CD4-positive, alpha-beta T cell treated with Interleukin-17A for 4 hours (primary cell): Measurements from ENCODE around the gene SLC26A5.
A peak's percentile ranks its signal among the peaks of the same experiment; 100 is the strongest.
"Not testable (repeated sequence)": the region's sequence is repeated elsewhere in the genome, so short reads cannot be mapped to it uniquely, and the experiment has no call there.

Experiments
- DNase-seq: peaks from one replicate; pipeline ENCODE4 v3.0.0-alpha.2; 2020; ENCODE audit warnings: mixed read lengths

The SLC26A5 gene, protein sequence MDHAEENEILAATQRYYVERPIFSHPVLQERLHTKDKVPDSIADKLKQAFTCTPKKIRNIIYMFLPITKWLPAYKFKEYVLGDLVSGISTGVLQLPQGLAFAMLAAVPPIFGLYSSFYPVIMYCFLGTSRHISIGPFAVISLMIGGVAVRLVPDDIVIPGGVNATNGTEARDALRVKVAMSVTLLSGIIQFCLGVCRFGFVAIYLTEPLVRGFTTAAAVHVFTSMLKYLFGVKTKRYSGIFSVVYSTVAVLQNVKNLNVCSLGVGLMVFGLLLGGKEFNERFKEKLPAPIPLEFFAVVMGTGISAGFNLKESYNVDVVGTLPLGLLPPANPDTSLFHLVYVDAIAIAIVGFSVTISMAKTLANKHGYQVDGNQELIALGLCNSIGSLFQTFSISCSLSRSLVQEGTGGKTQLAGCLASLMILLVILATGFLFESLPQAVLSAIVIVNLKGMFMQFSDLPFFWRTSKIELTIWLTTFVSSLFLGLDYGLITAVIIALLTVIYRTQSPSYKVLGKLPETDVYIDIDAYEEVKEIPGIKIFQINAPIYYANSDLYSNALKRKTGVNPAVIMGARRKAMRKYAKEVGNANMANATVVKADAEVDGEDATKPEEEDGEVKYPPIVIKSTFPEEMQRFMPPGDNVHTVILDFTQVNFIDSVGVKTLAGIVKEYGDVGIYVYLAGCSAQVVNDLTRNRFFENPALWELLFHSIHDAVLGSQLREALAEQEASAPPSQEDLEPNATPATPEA

DNA sequence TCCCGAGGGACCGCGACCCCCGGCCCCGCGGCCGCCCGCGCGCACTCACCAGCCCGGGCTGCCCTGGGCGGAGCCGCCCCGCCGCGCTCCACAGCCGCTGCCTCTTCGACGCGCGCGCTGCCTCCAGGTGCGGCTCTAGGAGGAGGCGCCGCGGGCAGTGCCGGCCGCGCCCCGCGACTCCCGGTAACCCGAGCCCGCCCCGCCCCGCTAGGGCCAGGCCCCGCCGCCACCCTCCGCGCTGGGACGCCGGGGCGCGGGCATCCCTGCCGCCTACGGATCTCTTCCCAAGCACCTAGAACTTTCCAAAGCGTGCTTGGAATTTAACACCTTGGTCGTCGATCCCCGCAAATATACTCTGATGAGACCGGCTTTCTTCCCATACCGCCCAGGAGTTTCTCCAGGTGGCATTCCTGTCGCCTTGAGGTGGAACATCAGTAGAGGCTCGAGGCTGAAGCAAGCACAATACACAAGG, at the start of gene SLC26A5:
Gene SLC26A5 (minus strand): TSS at position 159 of the 472 bp plus-strand sequence. CDS start 24,693 bp downstream, outside the sequence.
- no peak for DNase-seq

DNA sequence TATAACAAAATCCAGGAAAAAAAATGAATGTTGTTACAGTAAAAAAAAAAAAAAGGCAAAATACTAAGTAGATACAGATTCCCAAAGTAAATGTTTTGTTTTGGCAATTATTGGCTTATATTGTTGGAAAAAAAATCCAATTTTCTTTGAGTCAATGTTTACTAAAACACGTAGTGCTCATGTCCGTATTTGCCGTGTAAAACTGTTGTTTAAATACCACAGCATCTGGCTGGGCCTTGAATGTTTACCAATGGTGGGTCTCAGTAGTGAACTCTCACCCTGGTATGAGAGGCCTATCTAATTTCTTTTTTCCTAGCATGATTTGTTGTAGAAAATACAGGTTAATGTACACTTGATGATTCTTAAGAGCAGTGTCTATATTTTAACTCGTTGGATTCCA, 41.4 kb upstream of the SLC26A5 start:
- no peak for DNase-seq

DNA sequence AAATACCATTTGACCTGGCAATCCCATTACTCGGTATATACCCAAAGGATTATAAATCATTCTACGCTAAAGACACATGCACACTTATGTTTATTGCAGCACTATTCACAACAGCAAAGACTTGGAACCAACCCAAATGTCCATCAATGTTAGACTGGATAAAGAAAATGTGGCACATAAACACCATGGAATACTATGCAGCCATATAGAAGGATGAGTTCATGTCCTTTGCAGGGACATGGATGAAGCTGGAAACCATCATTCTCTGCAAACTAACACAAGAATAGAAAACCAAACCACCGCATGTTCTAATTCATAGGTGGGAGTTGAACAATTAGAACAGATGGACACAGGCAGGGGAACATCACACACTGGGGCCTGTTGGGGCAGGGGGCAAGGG, 40.9 kb upstream of the SLC26A5 start:
- DNase-seq: not testable (repeated sequence)

DNA sequence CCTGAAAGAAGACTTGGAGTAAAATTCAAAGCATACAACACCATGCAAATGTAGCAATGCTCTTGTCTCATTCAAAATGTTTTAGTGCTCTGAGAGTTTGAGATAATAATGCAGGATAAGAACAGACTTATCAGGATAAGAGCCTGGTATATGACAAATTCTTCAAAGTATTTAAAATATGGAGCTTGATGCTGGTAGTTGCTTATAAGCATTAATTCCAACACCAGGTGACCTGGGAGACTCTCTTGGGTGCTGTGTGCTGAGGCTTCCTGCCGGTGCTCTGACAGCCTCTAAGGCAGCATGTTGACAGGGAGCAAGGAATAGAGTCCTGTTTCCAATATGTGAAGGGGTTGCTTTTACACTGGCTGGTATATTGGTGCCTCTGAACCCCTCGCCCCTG, 34.8 kb upstream of the SLC26A5 start:
- DNase-seq: no peak

DNA sequence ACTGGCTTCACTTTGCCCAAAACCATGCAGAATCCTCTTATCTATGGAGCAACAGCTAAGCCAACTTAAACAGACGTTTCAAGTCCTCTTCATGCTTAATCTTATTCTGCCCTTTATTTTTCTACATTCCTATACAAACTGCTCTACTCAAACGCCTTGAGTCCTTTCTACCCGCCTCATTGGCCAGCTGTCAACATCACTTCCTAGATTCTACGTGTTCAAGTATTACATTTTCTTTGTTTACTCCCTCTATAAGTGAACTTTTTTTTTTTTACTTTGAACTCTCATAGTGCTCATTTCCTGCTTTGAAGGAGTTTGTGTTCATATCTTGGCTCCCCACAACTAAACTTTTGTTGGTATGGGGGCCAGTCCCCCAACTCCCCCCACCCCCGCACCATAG, 28.9 kb upstream of the SLC26A5 start:
- no peak for DNase-seq

DNA sequence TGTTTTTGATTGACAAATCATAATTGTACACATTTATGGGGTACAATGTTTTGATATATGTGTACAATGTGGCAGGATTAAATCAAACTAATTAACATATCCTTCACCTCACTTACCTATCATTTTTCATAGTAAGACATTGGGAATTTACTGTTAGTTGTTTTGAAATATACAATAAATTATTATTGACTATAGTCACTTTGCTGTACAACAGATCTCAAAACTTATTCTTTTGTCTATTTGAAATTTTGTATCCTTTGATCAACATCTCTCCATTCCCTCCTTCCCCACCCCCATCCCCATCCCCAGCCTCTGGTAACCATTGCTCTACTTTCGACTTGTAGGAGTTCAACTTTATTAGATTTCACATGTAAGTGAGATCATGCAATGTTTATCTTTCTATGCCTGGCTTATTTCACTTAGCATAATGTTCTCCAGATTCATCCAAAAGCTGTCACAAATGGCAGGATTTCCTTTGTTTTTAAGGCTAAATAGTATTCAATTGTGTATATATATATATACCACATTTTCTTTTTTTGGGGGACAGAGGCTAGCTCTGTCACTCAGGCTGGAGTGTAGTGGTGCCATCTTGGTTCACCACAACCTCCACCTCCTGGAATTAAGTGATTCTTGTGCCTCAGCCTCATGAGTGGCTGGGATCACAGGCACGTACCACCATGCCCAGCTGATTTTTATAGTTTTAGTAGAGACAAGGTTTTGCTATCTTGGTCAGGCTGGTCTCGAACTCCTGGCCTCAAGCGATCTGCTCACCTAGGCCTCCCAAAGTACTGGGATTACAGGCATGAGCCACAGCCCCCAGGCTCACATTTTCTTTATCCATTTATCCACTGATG, 23.3 kb upstream of the SLC26A5 start:
- no peak for DNase-seq

DNA sequence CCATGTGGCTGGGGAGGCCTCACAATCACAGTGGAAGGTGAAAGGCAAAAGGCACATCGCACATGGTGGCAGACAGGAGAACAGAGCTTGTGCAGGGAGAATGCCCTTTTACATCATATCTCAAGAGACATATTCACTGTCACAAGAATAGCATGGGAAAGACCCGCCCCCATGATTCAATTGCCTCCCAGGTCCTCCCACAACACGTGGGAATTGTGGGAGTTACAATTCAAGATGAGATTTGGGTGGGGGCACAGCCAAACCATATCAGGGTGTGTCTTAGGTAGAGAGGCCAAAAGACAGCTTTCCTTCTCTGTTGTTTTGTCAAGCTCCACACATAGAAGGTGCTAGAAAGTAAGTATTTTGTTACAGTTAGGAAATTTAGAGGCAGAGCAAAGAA, 20.8 kb upstream of the SLC26A5 start:
- no peak for DNase-seq

DNA sequence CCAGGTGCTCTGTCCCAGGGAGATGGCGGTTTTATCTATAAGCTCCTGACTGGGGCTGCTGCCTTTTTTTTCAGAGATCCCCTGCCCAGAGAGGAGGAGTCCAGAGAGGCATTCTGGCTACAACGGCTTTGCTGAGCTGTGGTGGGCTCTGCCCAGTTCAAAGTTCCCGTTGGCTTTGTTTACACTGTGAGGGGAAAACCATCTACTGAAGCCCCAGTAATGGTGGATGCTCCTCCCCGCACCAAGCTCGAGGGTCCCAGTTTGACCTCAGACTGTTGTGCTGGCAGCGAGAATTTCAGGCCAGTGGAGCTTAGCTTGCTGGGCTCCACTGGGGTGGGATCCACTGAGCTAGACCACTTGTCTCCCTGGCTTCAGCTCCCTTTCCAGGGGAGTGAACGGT, 16.4 kb upstream of the SLC26A5 start:
- DNase-seq: no peak

DNA sequence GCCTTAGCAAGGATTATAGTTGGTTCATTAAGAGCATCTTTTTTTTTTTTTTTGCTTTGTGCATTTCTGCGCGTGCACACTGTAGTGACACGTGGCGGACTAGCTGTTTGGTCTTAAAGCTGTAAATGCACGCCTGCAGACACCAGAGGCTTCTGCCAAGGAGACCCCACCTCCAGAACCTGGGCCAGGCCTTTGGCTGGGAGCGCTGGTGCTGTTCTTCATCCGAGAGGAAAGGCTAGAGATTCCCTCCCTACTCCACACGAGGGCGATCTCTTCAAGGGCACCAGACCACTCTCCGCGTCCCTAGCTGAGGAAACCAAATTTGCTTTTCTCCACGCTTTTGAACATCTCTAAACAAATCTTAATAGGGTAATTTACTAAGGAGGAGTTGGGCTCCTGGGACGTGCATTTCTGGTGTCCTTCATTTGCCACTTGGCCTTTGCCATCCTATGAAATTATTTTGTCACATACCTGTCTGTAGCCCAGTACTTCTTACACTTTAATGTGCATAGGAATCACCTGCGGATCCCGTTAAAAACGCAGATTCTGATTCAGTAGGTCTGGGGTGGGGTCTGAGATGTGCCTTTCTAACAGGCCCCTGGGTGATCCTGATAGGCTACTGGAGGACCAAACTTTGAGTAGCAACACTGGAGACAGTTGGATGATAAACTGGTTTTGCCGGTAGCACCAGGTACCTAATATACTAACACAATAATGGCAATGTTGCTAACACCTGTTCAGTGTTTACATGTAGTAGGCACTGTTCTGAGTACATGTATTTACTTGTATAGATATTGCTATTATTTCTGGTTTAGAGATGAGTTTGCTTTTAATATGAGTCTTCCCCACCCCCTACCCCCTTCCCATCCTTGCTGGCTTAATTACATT, 1.3 kb upstream of the SLC26A5 start:
- DNase-seq: peak; percentile 28

DNA sequence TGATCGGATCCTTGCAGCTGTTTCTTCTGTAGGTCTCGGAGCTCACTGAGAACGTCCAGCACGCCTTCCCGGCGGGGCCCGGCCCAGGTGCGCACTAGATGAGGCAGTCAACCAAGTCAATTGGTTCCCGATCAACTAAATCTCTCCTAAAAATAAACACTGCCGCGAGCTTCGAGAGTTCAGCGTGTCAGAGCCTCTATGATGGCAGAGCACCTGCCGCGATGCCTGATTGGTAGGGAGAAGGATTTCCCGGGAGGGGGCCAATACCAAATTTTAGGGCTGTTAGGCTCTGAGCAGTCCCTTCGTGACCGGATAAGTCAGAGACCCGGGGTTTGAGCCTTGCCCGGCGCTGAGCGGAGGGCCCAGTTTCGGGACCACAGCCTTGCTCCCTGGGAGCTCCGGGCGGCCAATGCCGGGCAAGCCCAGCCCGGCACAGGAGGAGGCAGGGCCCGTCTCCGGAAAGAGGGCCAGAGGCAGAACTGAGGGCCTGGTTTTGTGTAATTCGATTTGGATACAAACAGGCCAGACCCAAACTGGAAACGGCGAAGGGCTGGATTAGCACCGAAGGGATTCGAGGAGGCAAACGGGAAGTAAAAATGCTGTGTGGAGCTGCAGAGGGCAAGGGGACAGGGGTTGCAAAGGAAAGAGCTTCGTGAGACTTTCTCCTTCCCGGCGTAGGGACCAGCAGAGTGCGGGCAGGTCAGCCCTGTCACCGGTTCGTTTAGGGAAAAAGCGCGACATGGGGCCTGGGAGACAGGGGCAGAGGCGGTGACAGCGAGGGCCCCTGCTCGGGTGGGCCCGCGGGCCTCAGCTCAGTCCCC, 569 bp downstream of the SLC26A5 start:
- DNase-seq: no peak

DNA sequence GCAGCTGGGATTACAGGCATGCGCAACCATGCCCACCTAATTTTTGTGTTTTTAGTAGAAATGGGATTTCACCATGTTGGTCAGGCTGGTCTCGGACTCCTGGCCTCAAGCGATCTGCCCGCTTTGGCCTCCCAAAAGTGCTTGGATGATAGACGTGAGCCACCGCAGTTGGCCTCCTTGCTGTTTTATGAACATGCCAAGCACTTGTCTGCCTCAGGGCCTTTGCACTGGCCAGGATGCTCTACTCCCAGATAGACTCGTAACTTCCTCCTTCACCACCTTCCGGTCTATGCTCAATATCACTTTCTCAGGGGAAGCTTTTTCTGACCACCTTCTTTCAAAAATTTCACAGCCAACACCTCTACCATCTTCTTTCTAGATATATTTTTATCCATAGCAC, 6.3 kb downstream of the SLC26A5 start:
- DNase-seq: no peak

DNA sequence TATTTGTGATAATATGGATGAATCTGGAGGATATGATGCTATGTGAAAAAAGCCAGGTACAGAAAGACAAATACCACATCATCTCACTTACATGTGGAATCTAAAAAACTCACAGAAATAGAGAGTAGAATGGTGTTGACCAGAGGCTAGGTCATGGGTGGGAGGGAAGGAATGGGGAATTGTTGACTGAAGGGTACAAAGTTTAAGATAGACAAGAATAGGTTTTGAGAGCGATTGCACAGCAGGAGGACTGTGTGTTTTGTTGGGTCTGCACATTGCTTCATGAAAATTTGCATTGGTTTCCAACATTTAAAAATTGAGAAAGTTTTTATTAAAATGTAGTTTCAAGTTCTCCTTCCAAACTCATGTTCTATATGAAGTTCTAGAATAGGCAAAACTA, 8.4 kb downstream of the SLC26A5 start:
- no peak for DNase-seq

DNA sequence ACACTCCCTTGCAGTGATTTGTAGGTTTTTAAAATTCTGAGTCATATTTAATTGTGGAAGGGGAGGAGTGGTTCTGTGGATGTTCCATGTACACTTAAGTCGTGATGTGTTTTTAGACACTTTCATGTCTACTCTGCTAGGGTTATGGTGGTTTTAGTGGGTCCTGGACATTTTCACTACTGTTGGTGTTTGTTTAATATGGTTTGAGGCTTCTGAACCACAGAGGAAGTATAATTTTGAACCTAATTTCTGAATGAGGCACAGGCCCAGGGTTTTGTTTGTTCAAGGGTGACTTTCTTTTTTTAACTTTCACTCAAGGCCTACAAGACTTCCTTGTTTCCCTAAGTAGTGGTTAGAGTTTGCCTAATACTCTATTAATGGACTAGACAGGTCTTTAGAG, 13.3 kb downstream of the SLC26A5 start:
- no peak for DNase-seq

DNA sequence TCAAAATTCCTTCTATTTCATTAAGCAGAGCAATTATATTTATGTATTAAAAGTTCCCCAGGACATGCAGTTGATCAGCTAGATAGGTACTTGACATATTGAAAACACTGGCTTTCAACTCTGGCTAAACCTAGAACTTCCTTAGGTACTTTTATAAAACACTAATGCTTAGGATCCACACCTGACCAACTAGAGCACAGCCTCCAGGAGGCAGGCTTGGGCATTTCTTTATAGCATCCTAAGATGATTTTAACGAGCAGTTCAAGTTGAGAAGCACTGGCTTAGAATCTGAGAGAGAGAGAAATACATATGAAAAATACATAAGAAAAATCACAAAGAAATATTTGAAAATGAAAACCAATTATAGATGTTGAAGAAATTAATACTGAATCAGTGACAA, 20.8 kb downstream of the SLC26A5 start:
- no peak for DNase-seq

DNA sequence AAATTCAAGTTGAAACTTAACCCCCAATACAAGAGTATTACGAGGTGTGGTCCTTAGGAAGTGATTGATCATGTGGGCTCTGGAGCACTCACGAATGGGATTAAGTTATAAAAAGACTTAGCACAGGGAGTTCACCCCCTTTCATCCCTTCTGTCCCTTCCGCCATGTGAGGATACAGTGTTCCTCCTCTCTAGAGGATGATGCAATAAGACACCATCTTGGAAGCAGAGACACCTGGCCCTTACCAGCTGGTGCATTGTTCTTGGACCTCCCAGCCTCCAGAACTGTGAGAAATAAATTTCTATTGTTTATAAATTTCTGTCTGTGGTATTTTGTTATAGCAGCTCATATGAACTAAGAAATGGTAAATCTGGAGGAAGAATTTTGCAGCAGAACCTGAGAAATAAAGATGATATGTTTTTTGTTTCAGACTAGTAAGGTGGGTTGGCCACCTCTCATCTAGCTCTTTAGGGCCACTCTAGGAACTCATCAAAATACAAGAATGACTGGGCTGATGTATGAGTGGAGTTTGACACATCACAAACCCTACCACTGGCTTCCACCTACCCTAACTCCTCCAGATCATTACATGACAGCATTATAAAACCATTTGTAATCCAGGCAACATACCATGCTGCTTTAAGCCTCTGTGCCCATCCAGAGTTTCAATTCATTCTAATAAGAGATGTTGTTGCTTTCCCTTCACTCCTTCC, 22.4 kb downstream of the SLC26A5 start:
- DNase-seq: no peak

DNA sequence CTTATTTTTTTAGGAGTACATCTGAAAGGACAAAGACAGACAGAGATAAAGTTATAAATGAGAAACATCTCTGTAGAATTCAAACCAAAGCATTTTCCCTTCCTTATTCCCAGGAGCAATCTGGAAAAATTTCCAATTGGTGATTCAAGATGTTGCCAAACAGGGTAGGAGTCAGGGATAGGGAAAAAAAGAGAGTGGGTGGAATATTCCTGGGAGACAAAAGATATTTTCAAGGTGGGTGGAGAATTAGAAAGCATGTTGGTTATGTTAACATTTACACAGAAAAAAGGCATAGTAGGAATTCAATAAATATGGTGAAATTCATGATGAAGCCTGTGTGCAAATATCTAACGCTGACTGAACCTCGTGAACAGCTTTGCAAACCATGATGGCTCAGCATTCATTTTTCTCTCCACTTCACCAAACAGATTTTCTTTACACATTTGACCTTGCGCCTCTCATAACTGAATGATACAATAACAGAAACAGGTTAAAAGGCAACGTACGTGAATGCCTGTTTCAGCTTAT, 25.1 kb downstream of the SLC26A5 start:
- DNase-seq: no peak

DNA sequence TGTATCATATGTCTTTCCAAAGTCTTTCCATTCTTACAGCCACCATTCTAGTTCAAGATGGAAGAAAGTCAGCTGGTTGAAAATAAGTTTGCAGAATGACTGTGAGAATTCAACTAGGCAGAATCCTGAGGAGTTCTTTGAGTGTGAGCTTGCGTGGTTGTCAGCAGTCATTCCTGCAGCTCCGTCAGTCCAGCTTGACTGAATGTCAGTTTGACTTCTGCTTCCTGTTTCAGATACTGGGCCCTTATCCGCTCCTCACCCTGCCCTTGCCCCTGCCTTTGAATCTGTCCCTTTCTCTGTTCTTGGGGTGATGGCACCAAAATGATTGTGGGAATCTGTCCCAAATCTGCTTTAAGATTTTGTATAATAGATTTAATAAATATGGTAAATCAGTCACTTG, 27.8 kb downstream of the SLC26A5 start:
- DNase-seq: no peak

DNA sequence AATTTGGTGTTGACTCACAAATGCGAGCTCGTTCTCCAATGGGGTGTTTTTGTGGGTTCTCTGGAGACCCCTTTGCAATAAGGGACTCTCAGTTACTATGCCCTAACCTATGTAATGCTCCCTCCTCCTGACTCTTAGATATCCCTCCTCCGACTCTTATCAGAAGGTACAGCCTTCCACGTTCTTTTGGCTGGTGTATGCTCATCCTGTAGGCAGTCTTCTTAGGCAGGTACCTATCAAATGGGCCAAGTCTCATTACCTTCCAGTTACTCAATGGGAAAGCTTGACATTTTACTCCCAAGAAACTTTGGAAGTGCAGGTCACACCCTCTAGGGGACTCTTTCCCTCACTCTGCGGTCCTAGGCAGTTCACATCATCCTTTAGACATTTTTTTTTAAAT, 32.6 kb downstream of the SLC26A5 start:
- DNase-seq: no peak

DNA sequence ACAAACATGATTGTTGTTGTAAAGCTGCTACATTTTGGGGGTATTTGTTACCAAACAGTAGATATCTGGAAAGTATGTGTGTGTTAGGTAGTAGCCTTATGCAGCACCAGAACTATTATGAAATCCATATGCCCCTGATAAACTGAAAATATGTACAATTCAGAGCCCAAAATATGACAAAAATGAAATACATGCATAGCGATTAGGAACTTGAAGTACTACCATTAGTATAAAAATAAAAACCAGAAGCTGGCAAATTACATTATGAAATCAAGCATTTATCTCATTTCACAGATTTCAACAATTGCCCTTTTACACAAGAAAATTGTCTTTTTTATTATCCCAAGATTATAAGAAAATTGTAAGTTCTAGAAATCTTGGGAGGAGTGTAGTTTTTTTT, 33.9 kb downstream of the SLC26A5 start:
- no peak for DNase-seq
